IMR-90 (cell line): ENCODE results near the gene NT5C3B.

Experiments
- MAZ ChIP-seq: IDR thresholded peaks from 2 replicates; pipeline ENCODE4 v1.6.1; 2012; ENCODE audit warnings: low read depth, mild to moderate bottlenecking, low read length, improper control_type of control experiment, moderate library complexity, borderline replicate concordance
- NFE2L2 ChIP-seq: fragments of 150-350 bp; IDR thresholded peaks from 2 replicates; pipeline ENCODE4 v1.6.1; 2016; ENCODE audit warnings: low read depth, mild to moderate bottlenecking, low read length
- POLR2A ChIP-seq: IDR thresholded peaks from 2 replicates; pipeline ENCODE4 v1.6.1; 2012; ENCODE audit warnings: mild to moderate bottlenecking, low read depth, low read length
- RAD21 ChIP-seq: IDR thresholded peaks from 2 replicates; pipeline ENCODE4 v1.6.1; 2012; ENCODE audit warnings: low read length, improper control_type of control experiment
- TF ChIP-seq, protein P1 (sequence below): conservative IDR thresholded peaks from 2 replicates; pipeline ENCODE4 v1.5.1; 2012; ENCODE audit warnings: mild to moderate bottlenecking, low read depth, low read length, improper control_type of control experiment

DNA sequence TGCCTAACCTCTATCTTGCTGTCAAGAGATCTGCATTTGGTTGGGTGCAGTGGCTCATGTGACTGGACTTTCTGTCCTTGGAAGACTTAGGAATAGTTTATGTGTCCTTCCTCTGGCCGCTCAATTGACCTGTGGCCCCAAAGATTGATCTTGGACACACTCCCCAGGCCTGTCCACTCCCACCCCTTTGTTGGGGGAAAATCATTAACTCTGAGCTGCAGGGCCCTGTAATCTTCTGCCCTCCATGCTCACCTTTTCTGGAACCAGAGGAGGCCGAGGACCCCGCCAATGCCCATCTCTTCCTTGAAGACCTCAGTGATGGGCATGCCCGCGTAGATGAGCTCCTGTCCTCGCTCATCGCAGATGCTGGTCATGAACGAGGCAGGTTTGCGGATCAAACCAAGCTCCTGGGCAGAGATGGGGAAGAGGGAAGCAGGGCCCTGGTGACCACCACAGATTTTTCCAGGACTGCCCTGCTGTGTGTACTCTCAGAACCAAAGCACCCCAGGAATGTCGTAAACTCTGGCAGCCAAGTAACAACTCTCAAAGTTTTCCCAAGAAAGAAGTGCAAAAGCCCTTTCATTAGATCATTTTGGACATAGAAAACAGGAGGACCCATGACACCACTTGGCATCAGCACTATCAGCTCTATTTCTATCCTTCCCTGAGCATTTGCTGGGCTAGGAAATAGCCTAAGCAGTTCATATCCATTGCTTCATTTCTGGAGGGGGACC, 37.7 kb upstream of the NT5C3B start:
- TF ChIP-seq POLR2A: no peak
- TF ChIP-seq, protein P1, sequence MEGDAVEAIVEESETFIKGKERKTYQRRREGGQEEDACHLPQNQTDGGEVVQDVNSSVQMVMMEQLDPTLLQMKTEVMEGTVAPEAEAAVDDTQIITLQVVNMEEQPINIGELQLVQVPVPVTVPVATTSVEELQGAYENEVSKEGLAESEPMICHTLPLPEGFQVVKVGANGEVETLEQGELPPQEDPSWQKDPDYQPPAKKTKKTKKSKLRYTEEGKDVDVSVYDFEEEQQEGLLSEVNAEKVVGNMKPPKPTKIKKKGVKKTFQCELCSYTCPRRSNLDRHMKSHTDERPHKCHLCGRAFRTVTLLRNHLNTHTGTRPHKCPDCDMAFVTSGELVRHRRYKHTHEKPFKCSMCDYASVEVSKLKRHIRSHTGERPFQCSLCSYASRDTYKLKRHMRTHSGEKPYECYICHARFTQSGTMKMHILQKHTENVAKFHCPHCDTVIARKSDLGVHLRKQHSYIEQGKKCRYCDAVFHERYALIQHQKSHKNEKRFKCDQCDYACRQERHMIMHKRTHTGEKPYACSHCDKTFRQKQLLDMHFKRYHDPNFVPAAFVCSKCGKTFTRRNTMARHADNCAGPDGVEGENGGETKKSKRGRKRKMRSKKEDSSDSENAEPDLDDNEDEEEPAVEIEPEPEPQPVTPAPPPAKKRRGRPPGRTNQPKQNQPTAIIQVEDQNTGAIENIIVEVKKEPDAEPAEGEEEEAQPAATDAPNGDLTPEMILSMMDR: no peak
- no peak for TF ChIP-seq RAD21
- TF ChIP-seq NFE2L2: no peak
- TF ChIP-seq MAZ: no peak
